Measurements from ENCODE around the gene TTLL5. TPM values are rescaled to one million over a fixed set of nuclear protein-coding genes. Genes with fewer than 3 reads are reported as not detected.

The TTLL5 gene
- total RNA-seq, 1 donor from 2014 or later, result 45.2 TPM

- Mint-ChIP-seq H3K4me1 (peaks cover 16% of the 10 kb centered on the region), H3K36me3 (peaks cover 34% of the 10 kb centered on the region), H3K4me3 (no peak overlapping the region), H3K27ac (no peak overlapping the region), H3K27me3 (ENCODE audit: low read depth) (no peaks in the 10 kb centered on the region), H3K9me3 (no peaks in the 10 kb centered on the region)
- no peak for TF ChIP-seq CTCF (IDR thresholded peaks at IDR 0.05; ENCODE audit: unreplicated experiment)
- DNase-seq (ENCODE audit: low spot score in 2 of 2, unreplicated experiment in 2 of 2), result no peak
Observed at GRCh38 chr14:75990297-75990696, 329.3 kb downstream of the TTLL5 start.

GRCh38 chr14:75991753-75992152 lies 330.7 kb downstream of the TTLL5 start:
- peaks cover 6% of the 10 kb centered on the region for H3K4me1 Mint-ChIP-seq
- DNase-seq (ENCODE audit: low spot score in 2 of 2, unreplicated experiment in 2 of 2), result no peak
- no peaks in the 10 kb centered on the region for H3K27me3 Mint-ChIP-seq (ENCODE audit: low read depth)
- no peak for TF ChIP-seq CTCF (IDR thresholded peaks at IDR 0.05; ENCODE audit: unreplicated experiment)
- no peak overlapping the region for H3K27ac Mint-ChIP-seq
- H3K36me3 Mint-ChIP-seq, result peaks cover 35% of the 10 kb centered on the region
- no peak overlapping the region for H3K4me3 Mint-ChIP-seq
- H3K9me3 Mint-ChIP-seq, result no peaks in the 10 kb centered on the region

GRCh38 chr14:75993567-75994041 lies 332.6 kb downstream of the TTLL5 start:
- no peak overlapping the region for H3K4me3 Mint-ChIP-seq
- no peaks in the 10 kb centered on the region for H3K4me1 Mint-ChIP-seq
- no peaks in the 10 kb centered on the region for H3K9me3 Mint-ChIP-seq
- H3K27me3 Mint-ChIP-seq (ENCODE audit: low read depth), result no peaks in the 10 kb centered on the region
- TF ChIP-seq CTCF (IDR thresholded peaks at IDR 0.05; ENCODE audit: unreplicated experiment), result no peak
- no peak overlapping the region for H3K27ac Mint-ChIP-seq
- H3K36me3 Mint-ChIP-seq, result peaks cover 45% of the 10 kb centered on the region
- DNase-seq (ENCODE audit: low spot score in 2 of 2, unreplicated experiment in 2 of 2), result no peak

GRCh38 chr14:75995372-75996041 lies 334.5 kb downstream of the TTLL5 start:
- no peaks in the 10 kb centered on the region for H3K27me3 Mint-ChIP-seq (ENCODE audit: low read depth)
- no peaks in the 10 kb centered on the region for H3K9me3 Mint-ChIP-seq
- peak overlapping the region; percentile 87 for H3K27ac Mint-ChIP-seq
- no peak overlapping the region for H3K4me3 Mint-ChIP-seq
- no peak for TF ChIP-seq CTCF (IDR thresholded peaks at IDR 0.05; ENCODE audit: unreplicated experiment)
- no peak for DNase-seq (ENCODE audit: low spot score in 2 of 2, unreplicated experiment in 2 of 2)
- H3K4me1 Mint-ChIP-seq, result no peaks in the 10 kb centered on the region
- peaks cover 43% of the 10 kb centered on the region for H3K36me3 Mint-ChIP-seq

- no peak for TF ChIP-seq CTCF (IDR thresholded peaks at IDR 0.05; ENCODE audit: unreplicated experiment)
- H3K4me3 Mint-ChIP-seq, result no peak overlapping the region
- peaks cover 50% of the 10 kb centered on the region for H3K36me3 Mint-ChIP-seq
- no peak overlapping the region for H3K27ac Mint-ChIP-seq
- H3K4me1 Mint-ChIP-seq, result no peaks in the 10 kb centered on the region
- no peaks in the 10 kb centered on the region for H3K9me3 Mint-ChIP-seq
- DNase-seq (ENCODE audit: low spot score in 2 of 2, unreplicated experiment in 2 of 2), result no peak
- H3K27me3 Mint-ChIP-seq (ENCODE audit: low read depth), result no peaks in the 10 kb centered on the region
Observed at GRCh38 chr14:75996488-75996887, 335.4 kb downstream of the TTLL5 start.

Measured in mesothelial cell of epicardium (in vitro differentiated cells).